ENCODE measurements around the gene ATG5.
"Not testable (repeated sequence)": the region's sequence is repeated elsewhere in the genome, so short reads cannot be mapped to it uniquely, and the experiment has no call there.

ATG5 gene

GRCh38 chr6:106257195-106257594, 68.4 kb downstream of the ATG5 start:
- no peak for DNase-seq (ENCODE audit: low read depth, low spot score)

- DNase-seq (ENCODE audit: low read depth, low spot score), result no peak
These were observed 69.2 kb downstream of the ATG5 start for GRCh38 chr6:106256201-106256968.

GRCh38 chr6:106255306-106255705, 70.3 kb downstream of the ATG5 start:
- no peak for DNase-seq (ENCODE audit: low read depth, low spot score)

- no peak for DNase-seq (ENCODE audit: low read depth, low spot score)
These were observed 70.9 kb downstream of the ATG5 start for GRCh38 chr6:106254636-106255035.

- no peak for DNase-seq (ENCODE audit: low read depth, low spot score)
These were observed 71.8 kb downstream of the ATG5 start for GRCh38 chr6:106253731-106254130.

GRCh38 chr6:106253172-106253571, 72.4 kb downstream of the ATG5 start:
- DNase-seq (ENCODE audit: low read depth, low spot score), result no peak

- DNase-seq (ENCODE audit: low read depth, low spot score), result no peak
These were observed 72.9 kb downstream of the ATG5 start for GRCh38 chr6:106252687-106253086.

GRCh38 chr6:106251531-106252255, 73.9 kb downstream of the ATG5 start:
- DNase-seq (ENCODE audit: low read depth, low spot score), result not testable (repeated sequence)

GRCh38 chr6:106250953-106251352, 74.6 kb downstream of the ATG5 start:
- no peak for DNase-seq (ENCODE audit: low read depth, low spot score)

GRCh38 chr6:106249658-106250057, 75.9 kb downstream of the ATG5 start:
- DNase-seq (ENCODE audit: low read depth, low spot score), result no peak

- no peak for DNase-seq (ENCODE audit: low read depth, low spot score)
These were observed 77.8 kb downstream of the ATG5 start for GRCh38 chr6:106247733-106248132.

GRCh38 chr6:106247293-106247692, 78.3 kb downstream of the ATG5 start:
- no peak for DNase-seq (ENCODE audit: low read depth, low spot score)

- DNase-seq (ENCODE audit: low read depth, low spot score), result no peak
These were observed 80.6 kb downstream of the ATG5 start for GRCh38 chr6:106244931-106245330.

- DNase-seq (ENCODE audit: low read depth, low spot score), result no peak
These were observed 81.0 kb downstream of the ATG5 start for GRCh38 chr6:106244521-106244920.

- no peak for DNase-seq (ENCODE audit: low read depth, low spot score)
These were observed 82.3 kb downstream of the ATG5 start for GRCh38 chr6:106243261-106243660.

GRCh38 chr6:106241498-106241897, 84.1 kb downstream of the ATG5 start:
- DNase-seq (ENCODE audit: low read depth, low spot score), result no peak

GRCh38 chr6:106237286-106237685, 88.3 kb downstream of the ATG5 start:
- DNase-seq (ENCODE audit: low read depth, low spot score), result no peak

- not testable (repeated sequence) for DNase-seq (ENCODE audit: low read depth, low spot score)
These were observed 95.6 kb downstream of the ATG5 start for GRCh38 chr6:106229876-106230445.

- no peak for DNase-seq (ENCODE audit: low read depth, low spot score)
These were observed 97.7 kb downstream of the ATG5 start for GRCh38 chr6:106227612-106228507.

GRCh38 chr6:106226676-106227075, 98.9 kb downstream of the ATG5 start:
- DNase-seq (ENCODE audit: low read depth, low spot score), result no peak

- DNase-seq (ENCODE audit: low read depth, low spot score), result no peak
These were observed 100.0 kb downstream of the ATG5 start for GRCh38 chr6:106225581-106225980.
